Measurements from ENCODE around the gene HYAL2. TPM values are rescaled to one million over a fixed set of nuclear protein-coding genes. Genes with fewer than 3 reads are reported as not detected.

Gene HYAL2
- polyA plus RNA-seq, 4 donors, result 11.0 to 124 (median 23.6) TPM

- no peak for FAIRE-seq
- peaks cover 0 to 26% (median 0%) of the 10 kb centered on the region in 3 donors for H3K27me3 ChIP-seq (ENCODE audit: control insufficient read depth in 3 of 3, insufficient read depth in 3 of 3, low read length in 3 of 3)
- peaks cover 0 to 8% (median 0%) of the 10 kb centered on the region in 3 donors for H3K36me3 ChIP-seq (ENCODE audit: control insufficient read depth in 3 of 3, insufficient read depth in 2 of 3, low read depth in 1 of 3, low read length in 3 of 3)
- peak overlapping the region; percentile 18 to 88 (median 73) for H3K27ac ChIP-seq (ENCODE audit: low read depth in 1 of 3, low read length in 2 of 3)
- DNase-seq, result no peak
- WGBS, 3 donors, result 71 to 80% (median 72%) methylated on average over 14 of the region's 14 CpGs
- H3K4me1 ChIP-seq (ENCODE audit: control insufficient read depth in 3 of 3, insufficient read depth in 2 of 3, low read depth in 1 of 3, low read length in 2 of 3), result peaks cover 0 to 30% (median 0%) of the 10 kb centered on the region in 3 donors
- peak overlapping the region; percentile 27 to 50 (median 48) for H3K4me3 ChIP-seq (ENCODE audit: low read depth in 1 of 3, low read length in 3 of 3)
- no peaks in the 10 kb centered on the region for H3K9me3 ChIP-seq (ENCODE audit: control insufficient read depth in 2 of 2, insufficient read depth in 1 of 2, low read depth in 1 of 2, low read length in 1 of 2)
Measured at GRCh38 chr3:50339485-50340146, 17.1 kb upstream of the HYAL2 start.

- DNase-seq (no peak), FAIRE-seq (no peak)
- Histone ChIP-seq H3K27ac (ENCODE audit: low read depth in 1 of 3, low read length in 2 of 3) (peak overlapping the region in 2 of 3 donors; percentile 80 to 96), H3K4me1 (ENCODE audit: control insufficient read depth in 3 of 3, insufficient read depth in 2 of 3, low read depth in 1 of 3, low read length in 2 of 3) (peaks cover 0 to 30% (median 3%) of the 10 kb centered on the region in 3 donors), H3K36me3 (ENCODE audit: control insufficient read depth in 3 of 3, insufficient read depth in 2 of 3, low read depth in 1 of 3, low read length in 3 of 3) (peaks cover 0 to 14% (median 0%) of the 10 kb centered on the region in 3 donors), H3K9me3 (ENCODE audit: control insufficient read depth in 2 of 2, insufficient read depth in 1 of 2, low read depth in 1 of 2, low read length in 1 of 2) (no peaks in the 10 kb centered on the region), H3K4me3 (ENCODE audit: low read depth in 1 of 3, low read length in 3 of 3) (peak overlapping the region in 1 of 3 donors; percentile 24), H3K27me3 (ENCODE audit: control insufficient read depth in 3 of 3, insufficient read depth in 3 of 3, low read length in 3 of 3) (peaks cover 0 to 26% (median 0%) of the 10 kb centered on the region in 3 donors)
- 55 to 82% (median 59%) methylated on average over 5 of the region's 5 CpGs for WGBS, 3 donors
Measured at GRCh38 chr3:50338965-50339364, 16.4 kb upstream of the HYAL2 start.

- WGBS, 3 donors, result 0 to 1% (median 0%) methylated on average over 55 to 79 of the region's 79 CpGs
- peak overlapping the region; percentile 56 to 91 (median 61) for H3K4me3 ChIP-seq (ENCODE audit: low read depth in 1 of 3, low read length in 3 of 3)
- peaks cover 0 to 20% (median 0%) of the 10 kb centered on the region in 3 donors for H3K36me3 ChIP-seq (ENCODE audit: control insufficient read depth in 3 of 3, insufficient read depth in 2 of 3, low read depth in 1 of 3, low read length in 3 of 3)
- H3K27ac ChIP-seq (ENCODE audit: low read depth in 1 of 3, low read length in 2 of 3), result peak overlapping the region; percentile 92 to 98 (median 96)
- DNase-seq, result peak; percentile 99
- H3K4me1 ChIP-seq (ENCODE audit: control insufficient read depth in 3 of 3, insufficient read depth in 2 of 3, low read depth in 1 of 3, low read length in 2 of 3), result peaks cover 0 to 32% (median 3%) of the 10 kb centered on the region in 3 donors
- H3K9me3 ChIP-seq (ENCODE audit: control insufficient read depth in 2 of 2, insufficient read depth in 1 of 2, low read depth in 1 of 2, low read length in 1 of 2), result no peaks in the 10 kb centered on the region
- no peak for FAIRE-seq
- peaks cover 0 to 26% (median 0%) of the 10 kb centered on the region in 3 donors for H3K27me3 ChIP-seq (ENCODE audit: control insufficient read depth in 3 of 3, insufficient read depth in 3 of 3, low read length in 3 of 3)
Measured at GRCh38 chr3:50337175-50337861, 14.8 kb upstream of the HYAL2 start.

- 1% methylated on average over 29 to 31 of the region's 31 CpGs for WGBS, 3 donors
- DNase-seq, result no peak
- H3K4me1 ChIP-seq (ENCODE audit: control insufficient read depth in 3 of 3, insufficient read depth in 2 of 3, low read depth in 1 of 3, low read length in 2 of 3), result peaks cover 0 to 32% (median 3%) of the 10 kb centered on the region in 3 donors
- FAIRE-seq, result no peak
- H3K27ac ChIP-seq (ENCODE audit: low read depth in 1 of 3, low read length in 2 of 3), result peak overlapping the region; percentile 88 to 98 (median 96)
- H3K27me3 ChIP-seq (ENCODE audit: control insufficient read depth in 3 of 3, insufficient read depth in 3 of 3, low read length in 3 of 3), result peaks cover 0 to 22% (median 0%) of the 10 kb centered on the region in 3 donors
- H3K36me3 ChIP-seq (ENCODE audit: control insufficient read depth in 3 of 3, insufficient read depth in 2 of 3, low read depth in 1 of 3, low read length in 3 of 3), result peaks cover 0 to 27% (median 3%) of the 10 kb centered on the region in 3 donors
- H3K9me3 ChIP-seq (ENCODE audit: control insufficient read depth in 2 of 2, insufficient read depth in 1 of 2, low read depth in 1 of 2, low read length in 1 of 2), result no peaks in the 10 kb centered on the region
- H3K4me3 ChIP-seq (ENCODE audit: low read depth in 1 of 3, low read length in 3 of 3), result peak overlapping the region; percentile 56 to 91 (median 61)
Measured at GRCh38 chr3:50336452-50337174, 14.1 kb upstream of the HYAL2 start.

- H3K9me3 ChIP-seq (ENCODE audit: control insufficient read depth in 2 of 2, insufficient read depth in 1 of 2, low read depth in 1 of 2, low read length in 1 of 2), result no peaks in the 10 kb centered on the region
- FAIRE-seq (no peak), DNase-seq (no peak)
- H3K4me1 ChIP-seq (ENCODE audit: control insufficient read depth in 3 of 3, insufficient read depth in 2 of 3, low read depth in 1 of 3, low read length in 2 of 3), result peaks cover 0 to 22% (median 3%) of the 10 kb centered on the region in 3 donors
- WGBS, 3 donors, result 60 to 66% (median 62%) methylated on average over 5 of the region's 5 CpGs
- H3K27ac ChIP-seq (ENCODE audit: low read depth in 1 of 3, low read length in 2 of 3), result peak overlapping the region in 2 of 3 donors; percentile 32 to 81
- H3K27me3 ChIP-seq (ENCODE audit: control insufficient read depth in 3 of 3, insufficient read depth in 3 of 3, low read length in 3 of 3), result peaks cover 0 to 2% (median 0%) of the 10 kb centered on the region in 3 donors
- peaks cover 12 to 49% (median 14%) of the 10 kb centered on the region in 3 donors for H3K36me3 ChIP-seq (ENCODE audit: control insufficient read depth in 3 of 3, insufficient read depth in 2 of 3, low read depth in 1 of 3, low read length in 3 of 3)
- H3K4me3 ChIP-seq (ENCODE audit: low read depth in 1 of 3, low read length in 3 of 3), result no peak overlapping the region
Measured at GRCh38 chr3:50334339-50335075, 12.0 kb upstream of the HYAL2 start.

GRCh38 chr3:50333744-50334328 is 11.3 kb upstream of the HYAL2 start:
- Histone ChIP-seq H3K27me3 (ENCODE audit: control insufficient read depth in 3 of 3, insufficient read depth in 3 of 3, low read length in 3 of 3) (no peaks in the 10 kb centered on the region), H3K36me3 (ENCODE audit: control insufficient read depth in 3 of 3, insufficient read depth in 2 of 3, low read depth in 1 of 3, low read length in 3 of 3) (peaks cover 12 to 55% (median 14%) of the 10 kb centered on the region in 3 donors), H3K27ac (ENCODE audit: low read depth in 1 of 3, low read length in 2 of 3) (peak overlapping the region in 2 of 3 donors; percentile 32 to 81), H3K4me3 (ENCODE audit: low read depth in 1 of 3, low read length in 3 of 3) (no peak overlapping the region), H3K4me1 (ENCODE audit: control insufficient read depth in 3 of 3, insufficient read depth in 2 of 3, low read depth in 1 of 3, low read length in 2 of 3) (peaks cover 0 to 23% (median 3%) of the 10 kb centered on the region in 3 donors), H3K9me3 (ENCODE audit: control insufficient read depth in 2 of 2, insufficient read depth in 1 of 2, low read depth in 1 of 2, low read length in 1 of 2) (no peaks in the 10 kb centered on the region)
- 62 to 76% (median 71%) methylated on average over 12 of the region's 12 CpGs for WGBS, 3 donors
- DNase-seq (no peak), FAIRE-seq (no peak)

GRCh38 chr3:50331364-50331907 is 8.9 kb upstream of the HYAL2 start:
- H3K36me3 ChIP-seq (ENCODE audit: control insufficient read depth in 3 of 3, insufficient read depth in 2 of 3, low read depth in 1 of 3, low read length in 3 of 3), result peaks cover 12 to 66% (median 14%) of the 10 kb centered on the region in 3 donors
- H3K4me1 ChIP-seq (ENCODE audit: control insufficient read depth in 3 of 3, insufficient read depth in 2 of 3, low read depth in 1 of 3, low read length in 2 of 3), result peaks cover 0 to 35% (median 9%) of the 10 kb centered on the region in 3 donors
- H3K27ac ChIP-seq (ENCODE audit: low read depth in 1 of 3, low read length in 2 of 3), result no peak overlapping the region
- FAIRE-seq, result no peak
- no peaks in the 10 kb centered on the region for H3K27me3 ChIP-seq (ENCODE audit: control insufficient read depth in 3 of 3, insufficient read depth in 3 of 3, low read length in 3 of 3)
- H3K9me3 ChIP-seq (ENCODE audit: control insufficient read depth in 2 of 2, insufficient read depth in 1 of 2, low read depth in 1 of 2, low read length in 1 of 2), result no peaks in the 10 kb centered on the region
- no peak overlapping the region for H3K4me3 ChIP-seq (ENCODE audit: low read depth in 1 of 3, low read length in 3 of 3)
- WGBS, 3 donors, result 96 to 98% (median 96%) methylated on average over 19 of the region's 19 CpGs
- DNase-seq, result no peak
